Diencephalon (tissue), 1 donor: Measurements from ENCODE around the gene GCFC2. TPM values are rescaled to one million over a fixed set of nuclear protein-coding genes. Genes with fewer than 3 reads are reported as not detected.

Source experiments
- small RNA-seq: library from RNA; depleted of rRNA; stranded (forward); fragments of <200 nt; gene quantifications from one replicate; pipeline ENCODE3, GENCODE V24; 2014
- total RNA-seq: library from RNA; depleted of rRNA; stranded (reverse); fragments of >200 nt; gene quantifications from one replicate; pipeline ENCODE4 v1.2.3, GENCODE V29; 2014

The GCFC2 gene
- 19.4 TPM for total RNA-seq

GRCh38 chr2:75710577-75711253 is at the start of gene GCFC2:
Gene GCFC2 (minus strand): TSS chr2:75710915. CDS start chr2:75710855, 60 bp downstream.

DNA sequence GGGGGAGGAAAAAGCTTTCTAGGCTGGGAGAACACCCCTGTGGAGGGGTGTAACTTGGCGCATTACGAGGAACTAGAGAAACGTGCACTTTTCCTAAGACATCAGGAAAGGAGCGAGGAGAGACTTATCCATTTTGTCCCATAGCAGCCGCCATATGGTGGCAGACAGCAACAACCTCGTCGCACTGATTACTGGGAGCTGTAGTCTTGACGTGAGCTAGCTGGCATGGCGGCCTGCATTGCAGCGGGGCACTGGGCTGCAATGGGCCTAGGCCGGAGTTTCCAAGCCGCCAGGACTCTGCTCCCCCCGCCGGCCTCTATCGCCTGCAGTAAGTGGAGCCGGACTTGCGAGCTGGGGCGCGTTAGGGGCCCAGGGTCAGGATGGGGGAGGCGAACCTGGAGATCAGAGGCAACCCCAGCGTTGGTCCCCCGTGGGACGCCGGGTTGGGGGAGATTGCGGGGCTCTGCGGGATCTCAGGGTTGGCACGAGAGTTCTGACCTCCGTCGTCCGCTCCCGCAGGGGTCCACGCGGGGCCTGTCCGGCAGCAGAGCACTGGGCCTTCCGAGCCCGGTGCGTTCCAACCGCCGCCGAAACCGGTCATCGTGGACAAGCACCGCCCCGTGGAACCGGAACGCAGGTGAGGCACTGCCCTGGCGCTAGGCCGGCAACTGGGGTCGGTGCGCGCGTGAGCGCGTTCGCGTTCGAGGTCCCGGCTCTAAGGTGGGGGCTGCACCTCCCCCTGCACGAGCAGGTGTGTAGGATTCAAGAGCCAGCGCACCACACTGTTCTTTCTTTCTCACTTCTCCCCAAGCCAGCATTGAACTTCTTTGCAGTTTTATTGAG is 63.9 kb downstream of the GCFC2 start, which contains the start of gene MRPL19:
MRPL19 (plus strand) TSS at position 201 of the 843 bp plus-strand sequence; CDS start at position 226, 25 bp downstream.

Small RNAs within 50 kb of the gene (small RNA-seq; reads per million reads assigned to genes)
- gene RF00012 = not detected

Other genes with a start within 250 kb of the GCFC2 start
- gene EVA1A, start 150.0 kb downstream of the GCFC2 start, total RNA-seq = not detected
- 39.4 TPM for gene MRPL19, start 64.1 kb downstream of the GCFC2 start, total RNA-seq